ENCODE data around the gene MPP3.

Gene MPP3

GRCh38 chr17:43822570-43823190 is 10.3 kb downstream of the MPP3 start:
- no peak for FAIRE-seq
- no peak for TF ChIP-seq CTCF (IDR thresholded peaks at IDR 0.05; ENCODE audit: insufficient read depth, missing control alignments)
- DNase-seq (ENCODE audit: insufficient read length, low spot score), result no peak

GRCh38 chr17:43820759-43821158 is 12.2 kb downstream of the MPP3 start:
- no peak for FAIRE-seq
- no peak for TF ChIP-seq CTCF (IDR thresholded peaks at IDR 0.05; ENCODE audit: insufficient read depth, missing control alignments)

GRCh38 chr17:43818966-43819365 is 14.0 kb downstream of the MPP3 start:
- DNase-seq (ENCODE audit: insufficient read length, low spot score) (no peak), FAIRE-seq (no peak)
- TF ChIP-seq CTCF (IDR thresholded peaks at IDR 0.05; ENCODE audit: insufficient read depth, missing control alignments), result no peak

More at GRCh38 chr17:43820759-43821158, 12.2 kb downstream of the MPP3 start:
- DNase-seq (ENCODE audit: insufficient read length, low spot score), result no peak

- no peak for FAIRE-seq
- DNase-seq (ENCODE audit: insufficient read length, low spot score), result no peak
- TF ChIP-seq CTCF (IDR thresholded peaks at IDR 0.05; ENCODE audit: insufficient read depth, missing control alignments), result no peak
Measured at GRCh38 chr17:43817826-43818225, 15.1 kb downstream of the MPP3 start.

- no peak for FAIRE-seq
- no peak for TF ChIP-seq CTCF (IDR thresholded peaks at IDR 0.05; ENCODE audit: insufficient read depth, missing control alignments)
- no peak for DNase-seq (ENCODE audit: insufficient read length, low spot score)
Measured at GRCh38 chr17:43816336-43817320, 16.3 kb downstream of the MPP3 start.

- DNase-seq (ENCODE audit: insufficient read length, low spot score) (no peak), FAIRE-seq (no peak)
- TF ChIP-seq CTCF (IDR thresholded peaks at IDR 0.05; ENCODE audit: insufficient read depth, missing control alignments), result no peak
Measured at GRCh38 chr17:43814714-43815113, 18.2 kb downstream of the MPP3 start.

GRCh38 chr17:43814026-43814425 is 18.9 kb downstream of the MPP3 start:
- FAIRE-seq, result no peak
- TF ChIP-seq CTCF (IDR thresholded peaks at IDR 0.05; ENCODE audit: insufficient read depth, missing control alignments), result no peak
- no peak for DNase-seq (ENCODE audit: insufficient read length, low spot score)
